GM12878 (cell line): ENCODE data around the gene CXCR6. TPM values are rescaled to one million over a fixed set of nuclear protein-coding genes. Genes with fewer than 3 reads are reported as not detected.

ENCODE experiments used
- ATAC-seq: fragments of 200-7000 bp; cut with Tn5 transposase; 3 replicates; pipeline ENCODE4 v1.9.1; 2020; ENCODE audit warnings: mild to moderate bottlenecking, moderate library complexity
- BruUV-seq: library from RNA; stranded (reverse); fragments of 400-500 nt; replicated peaks from 2 replicates; lab custom pipeline; 2021; lab: Mats Ljungman, UMichigan
- CTCF ChIA-PET: fragments of 300-600 bp; sonication (Branson Sonifier 250); formaldehyde crosslinking; extraction: SDS; loops from one replicate; lab custom pipeline; 2021; ENCODE audit warnings: inconsistent platforms; lab: Yijun Ruan, JAX
- POLR2A ChIA-PET: fragments of 350-600 bp; formaldehyde crosslinking; extraction: SDS; loops from one replicate; lab custom pipeline; 2021; ENCODE audit warnings: inconsistent platforms; lab: Charles Lee
- RAD21 ChIA-PET: fragments of 300-600 bp; sonication (Branson Sonifier 250); formaldehyde crosslinking; loops from one replicate; lab custom pipeline; 2023; ENCODE audit warnings: antibody characterized with exemption; ENCODE audit not compliant: unreplicated experiment; lab: Charles Lee
- SMC1A ChIA-PET: fragments of 300-600 bp; sonication (Branson Sonifier 250); formaldehyde crosslinking; loops from one replicate; lab custom pipeline; 2023; ENCODE audit not compliant: unreplicated experiment, uncharacterized antibody; lab: Charles Lee
- DNase-seq: peaks from one replicate; pipeline ENCODE4 v3.0.0-alpha.2; 2011; ENCODE audit warnings: low read depth, low spot score
- FAIRE-seq: peaks from 3 replicates; lab custom pipeline; 2011; peaks lifted over from hg19 to GRCh38; lab: Jason Lieb, UNC
- H2AFZ ChIP-seq: 2 replicates; pipeline ENCODE4 v1.6.0; 2011; ENCODE audit warnings: low read depth, low read length, control low read depth; ENCODE audit not compliant: control insufficient read depth
- H3K27ac ChIP-seq: 2 replicates; pipeline ENCODE4 v1.5.1; 2011; ENCODE audit warnings: control low read depth; ENCODE audit not compliant: control insufficient read depth, insufficient read depth
- H3K27me3 ChIP-seq, 2 experiments: replicated peaks in 1 of 2; 2 replicates each; pipeline versions ENCODE4 v1.6.0 to v1.6.1; 2011; ENCODE audit warnings: low read length in 1 of 2; ENCODE audit not compliant: control insufficient read depth in 2 of 2, insufficient read depth in 2 of 2
- H3K36me3 ChIP-seq, 2 experiments: 2 replicates each; pipeline ENCODE4 v1.5.1; 2011; ENCODE audit warnings: low read length in 1 of 2; ENCODE audit not compliant: control insufficient read depth in 2 of 2, insufficient read depth in 2 of 2
- H3K4me1 ChIP-seq: 2 replicates; pipeline ENCODE4 v1.6.1; 2011; ENCODE audit warnings: mild to moderate bottlenecking, low read length, moderate library complexity, mixed read lengths; ENCODE audit not compliant: control insufficient read depth, insufficient read depth
- H3K4me2 ChIP-seq: 2 replicates; pipeline ENCODE4 v1.6.0; 2011; ENCODE audit warnings: control low read depth; ENCODE audit not compliant: control insufficient read depth, insufficient read depth
- H3K4me3 ChIP-seq: fragments of 200-600 bp; sonication (generic); 2 replicates; pipeline ENCODE4 v1.5.1; 2016
- H3K79me2 ChIP-seq: 2 replicates; pipeline ENCODE4 v1.6.0; 2011; ENCODE audit warnings: low read length; ENCODE audit not compliant: control insufficient read depth, insufficient read depth
- H3K9ac ChIP-seq: 2 replicates; pipeline ENCODE4 v1.8.0; 2011; ENCODE audit warnings: low read length, control low read depth, mixed read lengths; ENCODE audit not compliant: control insufficient read depth, insufficient read depth
- H3K9me3 ChIP-seq: replicated peaks from 3 replicates; pipeline ENCODE4 v1.5.1; 2011; ENCODE audit warnings: mild to moderate bottlenecking, low read length; ENCODE audit not compliant: control insufficient read depth, insufficient read depth
- H4K20me1 ChIP-seq: 2 replicates; pipeline ENCODE4 v1.6.0; 2011; ENCODE audit not compliant: control insufficient read depth, insufficient read depth
- BCL11A ChIP-seq: IDR thresholded peaks from 2 replicates; pipeline ENCODE4 v1.6.1; 2011; ENCODE audit warnings: low read depth, low read length
- FOXM1 ChIP-seq: IDR thresholded peaks from 2 replicates; pipeline ENCODE4 v1.6.1; 2012; ENCODE audit warnings: low read depth, mild to moderate bottlenecking, inconsistent platforms, low read length, moderate library complexity
- JUNB ChIP-seq: IDR thresholded peaks from 2 replicates; pipeline ENCODE4 v1.6.1; 2016; ENCODE audit warnings: antibody characterized with exemption, mild to moderate bottlenecking
- NFYA ChIP-seq: IDR thresholded peaks from 2 replicates; pipeline ENCODE4 v1.6.1; 2011; ENCODE audit warnings: low read depth, mild to moderate bottlenecking, low read length, improper control_type of control experiment, borderline replicate concordance
- POLR2AphosphoS2 ChIP-seq: IDR thresholded peaks from 2 replicates; pipeline ENCODE4 v1.6.1; 2011; ENCODE audit warnings: low read depth, mild to moderate bottlenecking, low read length, improper control_type of control experiment, moderate library complexity
- RAD51 ChIP-seq: fragments of 450-650 bp; IDR thresholded peaks from 2 replicates; pipeline ENCODE4 v1.6.1; 2016; ENCODE audit warnings: moderate library complexity, mild to moderate bottlenecking, inconsistent platforms
- RUNX3 ChIP-seq: IDR thresholded peaks from 2 replicates; pipeline ENCODE4 v1.6.1; 2012; ENCODE audit warnings: low read length, inconsistent platforms
- SRF ChIP-seq, 2 experiments: IDR thresholded peaks; 2 replicates each; pipeline ENCODE4 v1.6.1; 2011; ENCODE audit warnings: low read depth in 2 of 2, low read length in 2 of 2, mild to moderate bottlenecking in 1 of 2, moderate library complexity in 1 of 2
- SUPT20H ChIP-seq: IDR thresholded peaks from 2 replicates; pipeline ENCODE4 v1.6.1; 2011; ENCODE audit warnings: low read depth, mild to moderate bottlenecking, low read length, moderate library complexity, borderline replicate concordance; ENCODE audit not compliant: control insufficient read depth
- TCF3 ChIP-seq: IDR thresholded peaks from 2 replicates; pipeline ENCODE4 v1.6.1; 2012; ENCODE audit warnings: low read depth, mild to moderate bottlenecking, low read length, borderline replicate concordance; ENCODE audit not compliant: insufficient read depth
- WGBS: methylation state at CpG from one replicate; pipeline ENCODE4 v1.1.6; 2016; ENCODE audit warnings: low lambda C conversion rate; ENCODE audit not compliant: insufficient replicate concordance, insufficient coverage; ENCODE audit errors: missing lambda C conversion rate; 5-methylcytosine and 5-hydroxymethylcytosine counted together
- in situ Hi-C: fragments of 300-500 bp; cut with MboI; formaldehyde crosslinking; loops from 9 replicates; pipeline ENCODE4 v1.14.3; 2018; ENCODE audit warnings: mixed read lengths
- intact Hi-C: fragments of 100-400 bp; cut with micrococcal nuclease; formaldehyde crosslinking; loops from one replicate; pipeline ENCODE4 v1.14.2; 2022; ENCODE audit not compliant: unreplicated experiment
- polyA plus RNA-seq, 11 experiments: library from polyadenylated mRNA; depleted of rRNA in 4 of 11; unstranded in 6 of 11; stranded (reverse) in 5 of 11; fragments of >200 nt; fragmentation: Nextera tagmentation in 4 of 11; fragmentation: Illumina TruSeq in 1 of 11; extraction: Ambion mirVana in 4 of 11; extraction: Trizol in 1 of 11; gene quantifications; 1 replicate in 1 of 11; 2 replicates in 10 of 11; pipeline versions ENCODE4 v1.2.1 to v1.2.3, GENCODE V29; 2011 to 2016; ENCODE audit warnings: inconsistent platforms in 2 of 11, missing spikeins in 2 of 11, low read depth in 1 of 11
- total RNA-seq, 4 experiments: library from RNA; depleted of rRNA in 3 of 4; stranded (reverse); fragments of >200 nt in 3 of 4; fragmentation: Illumina TruSeq in 1 of 4; extraction: Trizol in 1 of 4; gene quantifications; 2 replicates each; pipeline versions ENCODE4 v1.2.1 to v1.2.3, GENCODE V29; 2013 to 2021
- TF ChIP-seq, protein P1 (sequence below): fragments of 450-650 bp; IDR thresholded peaks from 2 replicates; pipeline ENCODE4 v1.6.1; 2018; ENCODE audit warnings: mild to moderate bottlenecking, low read depth, moderate library complexity; ENCODE audit not compliant: partially characterized antibody
- TF ChIP-seq, protein P2 (sequence below): fragments of 450-650 bp; formaldehyde crosslinking; IDR thresholded peaks from 2 replicates; pipeline ENCODE4 v1.4.0; 2022; ENCODE audit warnings: mild to moderate bottlenecking, moderate library complexity
- TF ChIP-seq, protein P3 (sequence below): IDR thresholded peaks from 2 replicates; pipeline ENCODE4 v1.6.1; 2011; ENCODE audit warnings: low read depth, mild to moderate bottlenecking, low read length, moderate library complexity, borderline replicate concordance; ENCODE audit errors: extremely low read depth
- TF ChIP-seq, protein P4 (sequence below): fragments of 450-650 bp; IDR thresholded peaks from 2 replicates; pipeline ENCODE4 v1.6.1; 2017; ENCODE audit warnings: low read depth, mild to moderate bottlenecking, moderate library complexity

The CXCR6 gene
- total and polyA plus RNA-seq, 10 of the 15 experiments (the other 5 are each of a cell fraction or from before 2014, with no cell fraction given) = 0.04 to 0.20 (median 0.12) TPM; not detected in 5

DNA sequence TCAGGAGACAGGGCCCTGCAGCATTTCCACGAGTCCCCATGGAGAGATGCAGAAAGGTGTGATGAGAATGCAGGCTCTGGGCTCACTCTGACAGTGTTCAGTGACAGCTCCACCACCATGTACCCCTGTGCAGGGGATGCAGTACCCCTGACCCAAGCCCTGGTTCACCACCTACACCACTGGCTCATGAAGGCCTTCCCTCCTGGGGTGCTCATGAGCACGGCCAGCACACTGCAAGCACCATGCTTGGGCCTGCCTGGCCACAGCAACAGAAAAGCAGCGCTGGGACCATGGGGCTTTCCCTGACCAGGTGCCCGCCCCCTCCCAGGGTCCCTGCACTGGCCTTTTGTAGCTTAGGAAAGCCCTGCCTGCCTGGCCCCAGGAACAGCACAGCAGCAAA, 6.2 kb downstream of the CXCR6 start:
- Histone ChIP-seq H3K4me3 (no peak overlapping the region), H4K20me1 (no peaks in the 10 kb centered on the region), H3K9ac (no peak overlapping the region), H3K9me3 (no peaks in the 10 kb centered on the region), H2AFZ (no peak overlapping the region), H3K27me3 (no peaks in the 10 kb centered on the region), H3K36me3 (peaks cover 12 to 36% of the 10 kb centered on the region in 2 experiments), H3K79me2 (no peaks in the 10 kb centered on the region), H3K4me1 (no peaks in the 10 kb centered on the region), H3K27ac (no peak overlapping the region), H3K4me2 (no peak overlapping the region)
- ATAC-seq = no peak
- SMC1A ChIA-PET = interaction anchor here (2.0 to 5.0 kb wide), 2 partner anchors 12 to 128 kb away, joined by 5 to 39 read pairs; no protein-coding TSS in a partner anchor
- BruUV-seq = no TSS peak
- intact Hi-C loops = no loop called here
- 86% methylated on average over 4 of the region's 4 CpGs for WGBS
- DNase-seq = no peak
- RAD21 ChIA-PET = no interaction called here
- CTCF ChIA-PET = interaction anchor here (5.9 kb wide), 1 partner anchor 128 kb away, joined by 53 read pairs; no protein-coding TSS in a partner anchor
- no peak for FAIRE-seq
- POLR2A ChIA-PET = no interaction called here
- in situ Hi-C loops = loop anchor here (5.0 to 10.0 kb wide), 2 partner anchors 265 to 423 kb away; partner anchors contain the start of gene CCR5
- no peak for TF ChIP-seq POLR2AphosphoS2
- no peak for TF ChIP-seq JUNB
- TF ChIP-seq BCL11A = no peak
- TF ChIP-seq, protein P1, sequence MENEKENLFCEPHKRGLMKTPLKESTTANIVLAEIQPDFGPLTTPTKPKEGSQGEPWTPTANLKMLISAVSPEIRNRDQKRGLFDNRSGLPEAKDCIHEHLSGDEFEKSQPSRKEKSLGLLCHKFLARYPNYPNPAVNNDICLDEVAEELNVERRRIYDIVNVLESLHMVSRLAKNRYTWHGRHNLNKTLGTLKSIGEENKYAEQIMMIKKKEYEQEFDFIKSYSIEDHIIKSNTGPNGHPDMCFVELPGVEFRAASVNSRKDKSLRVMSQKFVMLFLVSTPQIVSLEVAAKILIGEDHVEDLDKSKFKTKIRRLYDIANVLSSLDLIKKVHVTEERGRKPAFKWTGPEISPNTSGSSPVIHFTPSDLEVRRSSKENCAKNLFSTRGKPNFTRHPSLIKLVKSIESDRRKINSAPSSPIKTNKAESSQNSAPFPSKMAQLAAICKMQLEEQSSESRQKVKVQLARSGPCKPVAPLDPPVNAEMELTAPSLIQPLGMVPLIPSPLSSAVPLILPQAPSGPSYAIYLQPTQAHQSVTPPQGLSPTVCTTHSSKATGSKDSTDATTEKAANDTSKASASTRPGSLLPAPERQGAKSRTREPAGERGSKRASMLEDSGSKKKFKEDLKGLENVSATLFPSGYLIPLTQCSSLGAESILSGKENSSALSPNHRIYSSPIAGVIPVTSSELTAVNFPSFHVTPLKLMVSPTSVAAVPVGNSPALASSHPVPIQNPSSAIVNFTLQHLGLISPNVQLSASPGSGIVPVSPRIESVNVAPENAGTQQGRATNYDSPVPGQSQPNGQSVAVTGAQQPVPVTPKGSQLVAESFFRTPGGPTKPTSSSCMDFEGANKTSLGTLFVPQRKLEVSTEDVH = no peak
- TF ChIP-seq, protein P2, sequence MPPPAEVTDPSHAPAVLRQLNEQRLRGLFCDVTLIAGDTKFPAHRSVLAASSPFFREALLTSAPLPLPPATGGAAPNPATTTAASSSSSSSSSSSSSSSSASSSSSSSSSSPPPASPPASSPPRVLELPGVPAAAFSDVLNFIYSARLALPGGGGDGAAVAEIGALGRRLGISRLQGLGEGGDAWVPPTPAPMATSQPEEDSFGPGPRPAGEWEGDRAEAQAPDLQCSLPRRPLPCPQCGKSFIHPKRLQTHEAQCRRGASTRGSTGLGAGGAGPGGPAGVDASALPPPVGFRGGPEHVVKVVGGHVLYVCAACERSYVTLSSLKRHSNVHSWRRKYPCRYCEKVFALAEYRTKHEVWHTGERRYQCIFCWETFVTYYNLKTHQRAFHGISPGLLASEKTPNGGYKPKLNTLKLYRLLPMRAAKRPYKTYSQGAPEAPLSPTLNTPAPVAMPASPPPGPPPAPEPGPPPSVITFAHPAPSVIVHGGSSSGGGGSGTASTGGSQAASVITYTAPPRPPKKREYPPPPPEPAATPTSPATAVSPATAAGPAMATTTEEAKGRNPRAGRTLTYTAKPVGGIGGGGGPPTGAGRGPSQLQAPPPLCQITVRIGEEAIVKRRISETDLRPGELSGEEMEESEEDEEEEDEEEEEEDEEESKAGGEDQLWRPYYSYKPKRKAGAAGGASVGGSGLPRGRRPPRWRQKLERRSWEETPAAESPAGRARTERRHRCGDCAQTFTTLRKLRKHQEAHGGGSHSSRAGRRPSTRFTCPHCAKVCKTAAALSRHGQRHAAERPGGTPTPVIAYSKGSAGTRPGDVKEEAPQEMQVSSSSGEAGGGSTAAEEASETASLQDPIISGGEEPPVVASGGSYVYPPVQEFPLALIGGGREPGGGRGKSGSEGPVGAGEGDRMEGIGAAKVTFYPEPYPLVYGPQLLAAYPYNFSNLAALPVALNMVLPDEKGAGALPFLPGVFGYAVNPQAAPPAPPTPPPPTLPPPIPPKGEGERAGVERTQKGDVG (CRISPR knock-in tag) = no peak
- no peak for TF ChIP-seq SUPT20H
- no peak for TF ChIP-seq NFYA
- TF ChIP-seq, protein P3, sequence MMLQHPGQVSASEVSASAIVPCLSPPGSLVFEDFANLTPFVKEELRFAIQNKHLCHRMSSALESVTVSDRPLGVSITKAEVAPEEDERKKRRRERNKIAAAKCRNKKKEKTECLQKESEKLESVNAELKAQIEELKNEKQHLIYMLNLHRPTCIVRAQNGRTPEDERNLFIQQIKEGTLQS = no peak
- no peak for TF ChIP-seq FOXM1
- no peak for TF ChIP-seq TCF3
- no peak for TF ChIP-seq RUNX3
- TF ChIP-seq, protein P4, sequence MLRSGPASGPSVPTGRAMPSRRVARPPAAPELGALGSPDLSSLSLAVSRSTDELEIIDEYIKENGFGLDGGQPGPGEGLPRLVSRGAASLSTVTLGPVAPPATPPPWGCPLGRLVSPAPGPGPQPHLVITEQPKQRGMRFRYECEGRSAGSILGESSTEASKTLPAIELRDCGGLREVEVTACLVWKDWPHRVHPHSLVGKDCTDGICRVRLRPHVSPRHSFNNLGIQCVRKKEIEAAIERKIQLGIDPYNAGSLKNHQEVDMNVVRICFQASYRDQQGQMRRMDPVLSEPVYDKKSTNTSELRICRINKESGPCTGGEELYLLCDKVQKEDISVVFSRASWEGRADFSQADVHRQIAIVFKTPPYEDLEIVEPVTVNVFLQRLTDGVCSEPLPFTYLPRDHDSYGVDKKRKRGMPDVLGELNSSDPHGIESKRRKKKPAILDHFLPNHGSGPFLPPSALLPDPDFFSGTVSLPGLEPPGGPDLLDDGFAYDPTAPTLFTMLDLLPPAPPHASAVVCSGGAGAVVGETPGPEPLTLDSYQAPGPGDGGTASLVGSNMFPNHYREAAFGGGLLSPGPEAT = no peak
- TF ChIP-seq SRF (IDR thresholded peaks at IDR 0.05; ENCODE audit: low read depth in 2 of 2, low read length in 2 of 2) = no peak
- no peak for TF ChIP-seq RAD51
